NCI-H510A (cell line): ENCODE measurements around the gene XPNPEP1.

Experiments used
- DNase-seq: peaks from one replicate; lab custom pipeline; 2025; lab: John Stamatoyannopoulos, UW

The XPNPEP1 gene

DNA sequence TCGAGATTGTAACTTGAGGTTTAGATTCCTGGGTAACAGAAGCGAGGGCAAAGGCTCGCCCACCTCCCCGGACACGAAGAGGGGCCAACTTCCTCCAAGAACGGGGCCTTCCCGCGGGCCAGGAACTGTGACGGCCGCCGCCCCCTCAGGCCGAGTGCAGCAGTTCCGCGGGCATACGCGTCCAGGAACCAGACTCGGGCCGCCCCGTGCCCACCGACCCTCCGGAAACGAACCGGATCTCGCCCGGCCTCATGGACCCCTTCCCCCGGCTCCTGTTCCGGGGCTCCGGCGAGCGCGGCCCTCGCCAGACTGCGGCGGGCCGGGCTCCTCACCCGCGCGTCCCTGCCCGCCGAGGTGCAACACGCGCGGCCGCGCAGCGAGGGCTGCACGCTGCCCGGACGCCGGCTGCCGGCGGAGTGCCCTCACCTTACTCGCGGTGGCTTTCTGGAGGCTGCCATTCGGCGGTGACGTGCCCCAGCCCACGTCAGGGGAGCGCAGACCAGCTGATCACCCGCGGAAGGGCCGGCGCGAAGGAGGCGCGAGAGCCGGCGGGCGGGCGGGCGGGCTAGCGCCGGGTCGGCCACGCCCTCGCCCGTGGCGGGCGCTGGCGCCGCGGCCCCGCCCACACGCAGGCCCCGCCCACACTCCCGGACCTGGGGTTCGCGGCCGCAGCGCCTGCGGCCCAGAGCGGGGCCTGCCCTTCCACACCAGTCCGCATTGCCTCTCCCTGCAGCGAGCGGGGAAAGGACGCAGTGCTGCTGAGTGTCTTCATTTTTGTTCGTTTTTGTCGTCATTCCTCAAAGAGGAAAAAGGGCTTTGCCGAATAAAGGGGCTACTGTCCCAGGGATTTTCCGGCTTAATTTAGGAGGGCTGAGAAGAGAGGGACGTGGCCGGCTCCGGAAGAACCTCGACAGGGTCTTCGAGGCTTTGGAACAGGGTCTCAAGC lies at the start of gene XPNPEP1:
Gene XPNPEP1 (minus strand): TSS at position 536 of the 946 bp plus-strand sequence. CDS start 78 bp downstream, at position 458.
- peak; percentile 3 for DNase-seq

DNA sequence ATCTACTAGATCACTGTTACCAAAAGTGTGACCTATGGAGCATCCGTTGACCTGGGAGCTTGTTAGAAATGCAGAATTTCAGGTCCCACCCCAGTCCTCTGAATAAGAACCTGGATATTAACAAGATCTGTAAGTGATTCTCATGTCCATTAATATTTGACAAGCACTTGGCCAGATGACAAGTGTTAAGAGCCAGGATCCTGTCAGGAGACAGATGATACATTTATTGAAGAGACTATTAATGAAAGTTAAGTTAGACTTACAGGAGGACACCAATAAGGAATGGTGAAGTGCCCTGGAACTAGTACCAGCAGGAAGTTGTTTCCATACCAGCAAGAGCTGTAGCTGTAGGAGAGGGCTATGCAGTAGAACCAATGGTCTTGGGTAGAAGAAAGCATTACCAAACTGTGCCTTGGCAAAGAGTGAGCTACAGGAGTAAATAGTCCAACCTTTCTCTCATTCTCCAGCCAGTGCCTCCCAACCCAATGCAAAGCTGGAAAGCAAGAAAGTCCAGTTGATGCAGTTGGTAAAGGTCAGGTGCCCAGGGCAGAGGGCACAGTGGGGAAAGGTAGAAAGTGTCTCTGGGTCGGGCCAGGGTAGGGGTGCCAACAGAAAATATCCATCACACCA lies 49.2 kb upstream of the XPNPEP1 start:
- no peak for DNase-seq

DNA sequence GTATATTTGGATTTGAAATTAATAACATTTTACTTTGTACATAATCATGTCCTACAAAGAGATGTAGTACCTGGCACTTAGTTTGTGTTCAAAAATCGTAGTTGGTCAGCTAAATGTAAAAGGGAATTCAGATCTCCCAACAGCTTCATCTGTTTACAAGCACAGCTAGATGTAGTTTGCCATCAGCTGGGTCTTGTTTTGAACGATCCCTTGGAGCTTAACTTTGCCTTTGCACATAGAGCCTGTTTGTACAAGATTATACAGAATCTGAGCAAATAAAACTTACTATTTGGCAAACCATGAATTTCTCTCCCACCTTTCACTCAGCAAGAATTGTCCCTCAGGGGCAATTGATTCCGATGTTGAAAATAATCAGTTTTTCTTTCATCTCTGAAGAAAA lies 48.3 kb upstream of the XPNPEP1 start:
- DNase-seq, result no peak

DNA sequence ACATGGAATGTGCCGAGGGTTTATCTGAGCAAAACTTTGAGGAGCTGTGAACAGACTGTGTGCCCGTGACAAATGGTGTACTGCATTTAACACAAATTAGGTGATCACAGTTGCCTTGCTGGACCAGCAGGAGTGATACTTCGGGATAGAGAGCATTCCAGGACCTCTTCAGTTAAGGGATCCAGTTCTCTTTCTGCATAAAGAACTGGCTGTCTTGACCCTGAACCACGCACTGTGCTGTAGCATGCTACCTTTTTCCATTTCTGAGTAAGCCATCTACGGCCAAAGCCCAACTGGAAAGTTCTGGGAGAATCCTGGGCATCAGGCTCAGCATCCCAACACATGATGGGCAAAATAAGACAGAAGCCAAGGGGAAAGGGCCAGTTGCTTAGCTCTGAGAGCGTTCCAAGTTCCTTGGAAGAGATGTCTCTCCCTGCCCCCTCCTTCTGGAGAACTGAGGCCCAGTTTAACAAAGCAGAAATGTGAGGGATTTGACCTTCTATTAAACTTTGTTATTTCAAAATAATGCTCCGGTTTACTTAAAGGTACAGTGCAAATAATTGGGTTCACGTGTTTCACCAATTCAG lies 46.5 kb upstream of the XPNPEP1 start:
- DNase-seq, result no peak

DNA sequence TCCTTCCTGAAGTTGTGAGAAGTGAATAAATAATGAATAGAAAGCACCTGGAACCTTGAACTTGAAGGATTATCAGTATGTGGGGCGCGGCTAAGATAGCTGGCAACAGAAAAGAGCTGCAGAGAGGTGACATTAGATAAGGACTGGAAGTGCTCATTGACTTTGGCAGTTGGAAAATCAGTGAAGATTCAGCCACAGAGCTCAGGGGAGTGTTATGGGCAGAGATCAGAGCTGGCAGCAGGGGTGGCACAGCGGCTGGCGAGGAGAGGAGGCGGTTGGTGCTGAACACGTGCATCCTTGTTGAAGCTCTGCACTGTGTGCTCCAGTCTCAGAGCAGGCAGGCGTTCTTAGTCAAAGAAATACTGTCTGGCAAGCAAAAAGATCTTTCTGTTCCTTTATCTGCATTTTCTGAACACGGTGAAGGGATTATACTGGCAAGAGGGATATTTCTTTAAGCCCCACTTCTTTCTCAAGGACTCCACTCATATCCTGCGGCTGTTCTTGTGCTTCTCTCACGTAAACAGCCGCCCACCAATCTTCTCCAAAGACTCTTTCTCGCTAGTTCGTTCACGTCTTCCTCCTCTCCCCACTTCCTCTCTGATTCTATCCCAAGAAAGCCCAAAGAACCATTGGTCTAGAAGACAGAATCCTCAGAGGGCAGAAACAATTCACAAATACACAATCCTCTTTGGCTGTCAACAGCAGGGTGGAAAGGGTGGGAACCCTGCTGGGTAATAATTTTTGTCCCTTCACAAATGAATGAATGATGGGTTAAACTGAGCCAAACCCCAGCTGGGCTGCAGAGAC lies 45.8 kb upstream of the XPNPEP1 start:
- DNase-seq, result no peak

DNA sequence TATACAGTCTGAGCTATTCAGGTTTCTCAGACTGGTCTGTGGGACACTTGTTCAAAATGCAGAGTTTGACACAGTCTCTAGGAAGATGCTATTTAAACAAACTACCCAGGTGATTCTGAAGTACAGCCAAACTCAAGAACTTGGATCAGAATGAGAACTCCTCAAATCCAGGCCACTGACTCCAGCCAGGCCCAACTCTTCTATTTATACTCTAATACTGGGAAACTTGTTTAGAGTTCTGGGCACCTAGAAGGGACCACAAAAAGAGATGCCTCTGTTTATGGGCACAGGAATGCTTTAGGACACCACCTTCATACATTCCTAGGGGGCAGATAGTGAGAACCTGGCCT lies 44.4 kb upstream of the XPNPEP1 start:
- no peak for DNase-seq

DNA sequence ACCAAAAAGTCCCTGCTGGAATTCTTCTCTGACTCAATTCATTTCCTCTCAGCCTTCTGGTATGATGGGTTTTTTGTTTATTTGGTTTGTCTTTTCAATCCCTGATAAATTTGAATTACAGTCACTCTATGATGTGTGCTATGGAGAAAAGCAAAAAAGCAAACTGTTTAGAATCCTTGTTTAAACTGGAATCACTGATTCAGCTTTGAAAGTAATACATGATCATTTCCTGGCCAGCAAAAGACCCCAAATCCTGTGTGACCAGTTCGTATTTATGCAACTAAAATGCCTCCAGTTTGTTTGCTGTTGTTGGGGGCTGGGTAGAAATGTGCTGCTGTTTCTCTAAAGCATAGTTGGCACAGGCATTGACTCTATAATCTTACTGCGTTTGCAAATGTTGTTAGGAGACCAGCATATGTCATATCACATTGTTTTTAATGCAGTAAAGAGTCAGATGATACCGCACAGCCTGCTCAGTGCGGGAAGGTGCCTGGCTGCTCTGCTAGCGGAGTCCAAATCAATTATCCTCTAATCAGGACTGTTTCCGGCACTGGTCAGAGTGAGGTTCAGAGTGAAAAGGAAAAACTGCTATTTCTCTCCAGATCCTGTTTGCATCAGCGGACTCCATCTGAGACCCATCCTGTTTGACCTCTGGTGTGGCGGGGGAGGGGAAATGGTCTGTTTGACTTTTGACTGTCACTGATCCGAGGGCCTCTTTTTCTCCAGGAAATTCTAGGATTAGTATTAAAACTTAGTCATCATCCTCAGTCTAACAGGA lies 43.8 kb upstream of the XPNPEP1 start:
- DNase-seq, result no peak

DNA sequence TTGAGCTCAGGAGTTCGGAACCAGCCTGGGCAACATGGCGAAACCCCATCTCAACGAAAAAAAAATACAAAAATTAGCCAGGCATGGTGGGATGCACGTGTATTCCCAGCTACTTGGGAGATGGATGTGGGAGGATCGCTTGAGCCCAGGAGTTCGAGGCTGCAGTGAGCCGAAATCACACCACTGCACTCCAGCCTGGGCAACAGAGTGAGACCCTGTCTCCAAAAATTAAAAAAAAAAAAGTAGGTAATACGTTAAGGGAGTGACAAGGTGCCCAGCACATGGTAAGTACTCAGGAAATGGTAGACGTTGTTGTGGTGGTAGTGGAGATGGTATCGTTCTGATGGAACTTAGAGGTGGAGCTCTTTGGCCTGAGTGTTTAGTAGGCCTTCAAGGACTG lies 41.0 kb upstream of the XPNPEP1 start:
- DNase-seq, result no peak

DNA sequence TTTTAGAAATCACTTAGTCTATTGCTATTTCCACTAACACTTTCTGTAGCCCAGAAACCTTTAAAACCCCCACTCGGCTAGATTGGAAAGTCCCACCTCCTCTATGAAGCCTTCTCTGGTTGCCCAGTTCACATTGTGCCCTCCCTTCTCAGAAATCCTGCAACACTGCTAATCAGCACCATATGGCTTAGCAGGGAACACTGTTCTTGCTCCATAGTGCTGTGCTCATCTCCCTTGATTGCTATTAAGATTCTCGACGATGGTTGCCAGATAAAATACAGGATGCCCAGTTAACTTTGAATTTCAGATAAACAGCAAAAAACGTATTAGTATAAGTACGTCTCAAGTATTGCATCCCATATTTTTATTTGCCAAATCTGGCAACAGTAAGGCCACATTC lies 40.1 kb upstream of the XPNPEP1 start:
- no peak for DNase-seq

DNA sequence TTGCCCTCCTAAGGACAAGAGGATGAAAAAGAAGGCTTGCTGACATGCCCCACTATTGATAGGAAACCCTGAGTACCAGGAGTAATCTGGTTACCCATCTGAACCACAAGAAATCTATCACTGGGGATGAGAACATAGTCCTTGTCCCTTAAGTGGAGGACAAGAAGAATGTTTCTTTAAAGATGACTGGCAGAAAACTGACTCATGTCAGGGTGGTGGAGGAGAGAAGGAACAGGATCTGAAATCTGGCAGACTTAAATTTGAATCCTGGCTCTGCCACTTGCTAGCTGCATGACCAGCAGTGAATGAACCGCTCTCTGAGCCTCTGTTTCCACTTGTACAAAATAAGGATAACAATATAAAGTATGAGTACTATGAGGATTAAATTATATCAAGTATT lies 38.9 kb upstream of the XPNPEP1 start:
- DNase-seq, result no peak

DNA sequence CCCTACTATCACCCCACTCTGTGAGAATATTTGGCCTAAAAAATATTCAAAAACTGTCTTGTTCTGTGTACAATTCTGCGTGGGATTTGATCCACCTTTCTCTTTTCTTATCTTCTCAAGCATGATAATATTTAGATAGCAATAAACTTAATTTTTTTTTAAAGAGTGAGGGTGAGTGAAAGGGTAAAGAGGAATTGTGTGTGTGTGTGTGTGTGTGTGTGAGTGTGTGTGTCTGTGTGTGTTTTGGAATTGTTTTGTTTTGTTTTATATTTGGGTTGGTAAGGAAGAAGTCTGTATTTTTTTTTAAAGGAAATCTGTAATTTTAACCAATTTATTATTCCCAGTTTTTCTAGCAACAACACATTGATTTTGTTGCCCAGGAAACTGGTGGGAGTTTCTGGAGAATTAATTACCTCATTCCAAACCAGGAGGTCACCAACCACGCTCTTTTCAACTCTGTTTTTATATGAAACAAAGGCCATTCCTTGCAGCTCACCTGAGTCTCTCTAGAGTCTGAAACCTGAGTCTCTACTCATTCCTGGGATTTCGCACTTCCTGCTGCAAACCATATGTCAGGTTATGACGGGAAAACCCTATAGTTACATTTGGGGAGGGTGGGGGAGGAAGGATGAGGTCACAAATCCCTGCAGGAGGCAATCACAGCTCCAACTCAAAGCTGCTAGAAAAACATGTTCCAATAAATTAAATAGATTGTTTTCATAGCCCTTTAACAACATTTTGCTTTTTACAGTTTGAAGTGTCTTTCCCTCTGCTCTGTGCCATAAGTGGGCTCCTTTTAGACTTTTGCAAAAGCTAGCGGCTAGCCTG lies 38.1 kb upstream of the XPNPEP1 start:
- DNase-seq, result no peak

DNA sequence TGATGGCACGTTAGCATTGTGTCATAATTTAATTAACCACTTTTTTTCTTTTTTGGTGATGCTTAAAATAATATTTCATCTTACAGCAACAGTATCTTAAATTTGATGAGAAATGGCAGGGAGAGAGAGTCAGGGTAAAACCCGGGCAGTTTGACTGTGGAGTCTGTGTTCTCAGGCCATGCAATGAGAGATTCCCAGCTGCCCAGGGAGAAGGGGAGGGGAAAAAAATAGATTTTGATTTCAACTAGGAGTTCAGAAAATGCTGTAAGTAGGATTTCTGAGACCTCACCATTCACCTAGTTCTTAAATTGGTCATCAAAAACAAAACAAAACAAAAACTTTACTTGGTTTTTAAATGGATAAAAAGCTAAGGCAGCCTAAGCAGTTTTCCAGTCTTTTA lies 37.4 kb upstream of the XPNPEP1 start:
- no peak for DNase-seq

DNA sequence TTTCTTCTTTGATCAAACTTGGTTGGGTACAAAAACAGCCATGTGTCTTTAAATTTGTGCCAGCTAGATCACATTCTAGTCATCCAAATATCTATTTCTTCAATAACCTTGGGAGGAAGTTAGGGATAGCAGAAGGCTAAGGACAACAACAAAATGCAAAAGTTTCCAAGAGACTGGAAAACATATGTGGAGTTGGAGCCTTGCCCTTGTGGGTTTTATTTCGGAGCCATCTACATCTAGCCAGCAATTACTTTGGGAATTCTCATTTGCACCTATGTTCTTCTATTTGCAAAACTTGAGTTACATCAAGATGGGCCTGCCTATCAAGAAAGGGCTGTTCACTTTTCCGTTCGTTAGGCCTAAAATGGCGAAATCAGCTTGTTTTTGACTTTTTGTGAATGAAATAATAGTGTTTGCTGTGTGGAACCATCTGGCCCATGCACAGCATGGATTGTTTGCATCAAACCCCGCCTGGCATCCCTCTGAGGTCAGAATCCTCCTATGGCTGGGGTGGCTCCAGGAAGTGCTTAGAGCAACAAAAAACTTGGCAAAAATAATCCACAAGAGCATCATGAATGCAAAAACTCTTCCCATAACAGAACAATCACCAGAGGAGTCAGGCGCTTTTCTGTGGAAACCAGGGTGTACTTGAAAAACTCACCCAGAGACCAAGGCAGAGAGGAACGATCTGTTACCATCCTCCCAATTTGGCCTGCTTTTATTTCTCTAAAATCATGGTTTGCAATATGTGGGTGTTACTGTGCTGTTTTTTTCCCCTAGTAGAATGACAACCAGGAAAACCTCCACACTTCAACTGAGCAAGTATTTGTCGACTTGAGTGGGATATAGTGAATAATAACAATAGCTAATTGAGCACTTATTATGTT lies 36.2 kb upstream of the XPNPEP1 start:
- no peak for DNase-seq

DNA sequence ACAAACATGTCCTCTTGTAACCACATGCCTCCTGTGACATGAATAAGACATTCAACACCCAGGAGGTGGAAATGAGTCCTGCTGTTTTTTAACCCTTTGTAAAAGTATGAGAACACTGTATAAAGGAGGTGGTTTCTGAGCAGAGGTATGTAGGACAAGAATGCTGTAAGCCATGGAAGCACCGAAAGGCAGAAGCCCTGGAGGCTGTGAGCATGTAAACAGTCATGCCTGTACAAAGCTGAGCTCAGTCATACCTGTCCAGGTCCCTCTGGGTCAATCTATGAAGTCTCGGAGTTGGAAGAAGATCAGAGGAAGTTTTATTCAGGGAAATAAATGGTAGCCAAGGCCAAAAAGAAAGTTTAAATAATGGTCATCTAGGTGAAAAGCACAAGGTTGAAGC lies 34.7 kb upstream of the XPNPEP1 start:
- DNase-seq, result no peak

DNA sequence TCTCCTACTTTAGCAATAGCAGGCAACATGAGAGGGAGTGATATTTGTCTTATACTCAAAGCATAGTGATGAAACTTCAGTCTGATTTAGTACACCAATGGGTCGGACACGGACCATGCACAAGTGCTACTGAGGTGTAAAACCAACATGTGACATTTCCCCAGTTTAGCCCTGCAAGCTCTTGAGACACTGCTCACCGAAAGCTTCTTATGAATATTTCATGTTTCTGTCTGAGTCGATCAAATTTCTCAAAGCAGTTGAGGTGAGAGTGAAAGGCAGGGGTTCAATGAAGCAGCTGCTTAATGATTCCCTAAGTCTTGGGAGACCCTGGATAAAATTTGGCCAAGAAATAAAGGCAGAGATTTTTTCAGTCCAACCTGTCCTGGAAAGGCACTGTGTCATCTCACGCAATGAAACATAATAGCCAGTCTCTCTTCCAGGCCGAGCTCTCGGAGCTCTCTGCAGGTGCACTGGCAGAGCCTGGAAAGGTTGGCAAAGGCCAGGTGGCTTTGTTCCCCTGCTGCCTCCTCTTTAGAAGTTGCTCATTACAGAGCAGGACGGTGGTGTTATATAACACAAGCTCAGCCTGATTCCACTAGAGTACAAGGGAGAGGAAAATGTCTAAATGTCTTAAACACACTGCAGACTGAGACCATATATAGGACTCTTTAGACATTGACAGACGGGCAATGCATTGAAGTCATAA lies 33.9 kb upstream of the XPNPEP1 start:
- DNase-seq, result no peak

DNA sequence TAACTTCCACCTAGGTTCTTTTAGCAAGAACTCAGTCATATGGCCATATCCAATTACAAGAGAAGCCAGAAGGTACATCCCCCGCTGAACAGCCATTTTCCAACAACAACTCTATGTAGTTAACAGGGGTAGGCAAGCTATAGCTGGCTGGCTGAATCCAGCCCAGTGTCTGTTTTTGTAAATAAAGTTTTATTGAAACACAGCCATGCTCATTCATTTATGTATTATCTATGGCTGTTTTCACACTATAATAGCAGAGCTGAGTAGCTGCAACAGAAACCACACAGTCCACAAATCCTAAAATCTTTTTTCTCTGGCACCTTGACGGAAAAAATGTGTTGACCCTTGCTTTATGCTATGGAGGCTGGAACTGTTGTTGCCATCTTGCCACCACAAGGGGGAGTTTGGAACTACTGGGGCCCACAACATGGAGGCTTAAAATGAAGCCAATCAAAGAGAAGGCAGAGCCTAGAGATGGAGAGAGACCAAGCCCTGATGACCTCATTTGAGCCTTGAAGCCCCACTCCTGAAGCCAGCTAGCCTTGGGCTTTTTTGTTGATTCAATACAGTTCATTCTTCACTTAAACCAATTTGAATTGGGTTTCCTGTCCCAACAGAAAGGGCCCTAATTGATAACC lies 33.3 kb upstream of the XPNPEP1 start:
- DNase-seq, result no peak

DNA sequence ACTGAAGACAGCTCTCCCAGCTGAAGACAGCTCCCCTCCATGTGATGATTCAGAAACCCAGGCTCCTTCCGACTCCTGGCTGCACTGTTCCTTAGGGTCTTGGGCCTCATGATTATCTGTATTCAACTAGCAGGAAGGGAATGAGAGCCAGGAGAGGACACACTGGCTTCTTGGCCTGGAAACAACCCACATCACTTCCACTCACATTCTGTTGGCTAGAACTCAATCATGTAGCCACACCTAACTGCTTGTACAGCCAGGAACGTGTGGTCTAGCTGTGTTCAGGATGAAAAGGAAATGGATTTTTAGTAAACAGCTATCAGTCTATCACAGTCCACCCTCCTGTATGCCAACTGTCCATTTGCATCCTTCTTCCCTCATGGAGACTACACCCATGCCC lies 30.5 kb upstream of the XPNPEP1 start:
- no peak for DNase-seq

DNA sequence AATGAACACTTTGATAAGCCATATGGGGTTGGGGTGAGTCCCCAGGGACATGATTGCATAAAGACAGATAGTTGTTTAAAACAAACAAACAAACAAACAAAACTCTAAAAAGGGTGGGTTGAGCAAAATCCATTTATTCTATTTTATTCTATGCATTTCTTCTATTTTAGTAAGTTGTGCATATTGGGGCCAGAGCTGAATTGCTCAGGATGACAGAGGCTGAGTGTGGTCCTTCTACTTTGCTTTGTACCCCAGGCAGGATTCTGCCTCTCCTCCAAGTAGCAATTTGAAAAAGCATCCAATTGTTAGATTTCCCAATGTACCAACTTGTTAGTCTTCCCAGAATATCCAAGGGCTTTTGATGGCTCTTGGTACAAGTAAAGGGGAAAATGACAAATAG lies 29.2 kb upstream of the XPNPEP1 start:
- DNase-seq, result no peak
